C4-2B (cell line): ENCODE results near the gene IRX4.

Experiments used
- CTCF ChIP-seq: fragments of 450-650 bp; conservative IDR thresholded peaks from 2 replicates; pipeline ENCODE4 v1.5.1; 2017; ENCODE audit warnings: mild to moderate bottlenecking
- ZFX ChIP-seq: fragments of 450-650 bp; IDR thresholded peaks from 2 replicates; pipeline ENCODE4 v1.6.1; 2017

DNA sequence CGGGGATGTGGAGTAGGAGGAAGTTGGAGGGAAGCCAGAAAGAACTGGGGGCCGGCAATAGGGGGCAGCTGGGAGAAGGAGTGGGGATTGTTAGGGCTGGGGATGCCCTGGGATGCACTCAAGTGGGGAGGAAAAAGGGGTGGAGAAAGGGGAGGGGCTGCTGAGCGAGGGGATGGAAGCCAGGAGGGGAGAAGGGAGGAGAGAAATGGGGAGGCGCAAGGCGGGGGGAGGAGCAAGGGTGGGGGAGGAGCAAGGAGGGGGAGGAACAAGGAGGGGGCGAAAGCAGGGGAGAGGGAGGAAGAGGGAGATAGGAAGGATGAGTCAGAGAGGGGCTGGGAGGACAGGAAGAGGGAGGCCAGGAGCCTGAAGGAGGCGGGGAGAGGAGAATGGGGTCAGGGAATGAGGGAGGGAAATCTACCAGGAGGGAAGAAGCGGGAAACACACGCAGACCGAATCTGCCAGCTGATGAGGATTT, 1.6 kb downstream of the IRX4 start:
- no peak for TF ChIP-seq CTCF
- TF ChIP-seq ZFX: no peak
